T-helper 1 cell treated with Interleukin-12 subunit alpha and Interleukin-12 subunit beta and Interleukin-4 antibody, amounts not matched to agents 30 μg/mL and 1 μg/mL, for 36 hours (primary cell): ENCODE data around the gene USP21.

Experiments used
- H3K27ac Mint-ChIP-seq: one replicate; pipeline ENCODE4 v1.8.0; 2021; ENCODE audit warnings: mild to moderate bottlenecking, mixed read lengths
- H3K27me3 Mint-ChIP-seq: one replicate; pipeline ENCODE4 v1.8.0; 2021; ENCODE audit warnings: low read depth, mixed read lengths
- H3K36me3 Mint-ChIP-seq: one replicate; pipeline ENCODE4 v1.8.0; 2021; ENCODE audit warnings: low read depth, mixed read lengths
- H3K4me1 Mint-ChIP-seq: one replicate; pipeline ENCODE4 v1.8.0; 2021; ENCODE audit warnings: low read depth, mixed read lengths
- H3K4me3 Mint-ChIP-seq: one replicate; pipeline ENCODE4 v1.8.0; 2021; ENCODE audit warnings: mild to moderate bottlenecking, moderate library complexity, mixed read lengths
- H3K9me3 Mint-ChIP-seq: one replicate; pipeline ENCODE4 v1.8.0; 2021; ENCODE audit warnings: mixed read lengths

Gene USP21

DNA sequence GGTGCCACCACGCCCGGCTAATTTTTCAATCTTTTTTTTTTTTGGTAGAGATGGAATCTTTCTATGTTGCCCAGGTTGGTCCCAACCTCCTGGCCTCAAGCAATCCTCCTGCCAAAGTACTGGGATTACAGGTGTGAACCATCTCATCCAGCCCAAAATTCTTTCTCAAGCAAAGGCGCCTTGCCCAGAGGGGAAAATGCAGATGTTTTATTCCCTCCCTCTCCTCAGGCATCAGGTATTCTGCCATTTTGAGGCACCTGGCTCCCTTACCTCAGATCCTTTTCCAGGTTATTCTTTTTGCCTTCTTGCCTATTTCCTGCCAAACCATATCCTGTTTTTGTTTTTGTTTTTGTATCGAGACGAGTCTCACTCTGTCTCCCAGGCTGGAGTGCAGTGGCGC lies 29.1 kb downstream of the USP21 start:
- Mint-ChIP-seq H3K9me3 (no peaks in the 10 kb centered on the region), H3K4me1 (peaks cover 54% of the 10 kb centered on the region), H3K4me3 (no peak overlapping the region), H3K27me3 (no peaks in the 10 kb centered on the region), H3K36me3 (peaks cover 1% of the 10 kb centered on the region), H3K27ac (peak overlapping the region; percentile 28)

DNA sequence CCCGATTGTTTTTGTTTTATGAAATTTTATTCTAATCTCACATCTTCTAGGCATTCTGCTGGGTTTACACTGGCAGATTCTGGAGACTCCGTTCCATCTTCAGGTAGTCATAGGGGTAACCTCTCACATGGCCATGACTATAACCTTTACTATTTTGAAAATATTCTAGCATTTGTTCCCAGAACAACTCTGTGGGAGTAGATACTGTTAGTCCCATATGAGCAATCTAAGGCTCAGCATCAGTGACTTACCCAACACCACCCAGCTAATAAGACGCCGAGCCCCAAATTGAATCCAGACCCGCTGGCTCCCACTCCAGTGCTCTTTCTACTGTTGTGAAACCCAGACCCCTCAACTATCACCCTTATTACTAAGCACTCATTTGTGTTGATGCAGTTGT lies 29.7 kb downstream of the USP21 start:
- peaks cover 1% of the 10 kb centered on the region for H3K36me3 Mint-ChIP-seq
- H3K9me3 Mint-ChIP-seq = no peaks in the 10 kb centered on the region
- H3K4me1 Mint-ChIP-seq = peaks cover 49% of the 10 kb centered on the region
- H3K27ac Mint-ChIP-seq = peak overlapping the region; percentile 2
- H3K4me3 Mint-ChIP-seq = no peak overlapping the region
- H3K27me3 Mint-ChIP-seq = no peaks in the 10 kb centered on the region

DNA sequence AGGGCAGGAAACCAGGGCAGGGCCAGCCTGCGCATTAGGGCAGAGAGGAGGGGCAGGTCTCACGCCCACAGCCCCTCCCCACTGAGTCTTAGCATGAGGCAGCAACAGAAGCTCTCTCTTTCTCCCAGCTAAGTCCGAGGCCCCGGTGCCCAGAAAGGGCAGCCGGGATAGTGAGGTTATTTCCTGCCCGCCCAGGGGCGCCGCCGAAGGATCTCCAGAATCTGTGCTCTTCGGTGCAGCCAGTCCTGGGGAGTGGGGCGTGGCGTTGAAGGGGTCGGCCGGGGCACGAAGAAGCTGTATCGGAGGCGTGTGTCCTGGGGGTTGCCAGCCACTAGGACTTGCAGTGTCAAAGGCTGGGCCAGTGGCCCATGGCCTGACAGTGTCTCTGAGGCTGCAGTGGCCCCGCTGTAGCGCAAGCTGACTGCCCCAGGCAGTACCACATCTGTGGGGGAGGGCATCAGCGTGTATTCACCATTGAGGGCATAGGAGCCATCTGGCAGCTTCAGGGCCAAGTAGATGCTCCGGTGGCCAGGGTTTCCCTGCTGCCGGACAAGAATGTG lies 31.7 kb downstream of the USP21 start:
- H3K36me3 Mint-ChIP-seq = peaks cover 1% of the 10 kb centered on the region
- H3K4me1 Mint-ChIP-seq = peaks cover 38% of the 10 kb centered on the region
- no peaks in the 10 kb centered on the region for H3K9me3 Mint-ChIP-seq
- H3K27me3 Mint-ChIP-seq = no peaks in the 10 kb centered on the region
- no peak overlapping the region for H3K27ac Mint-ChIP-seq
- no peak overlapping the region for H3K4me3 Mint-ChIP-seq

DNA sequence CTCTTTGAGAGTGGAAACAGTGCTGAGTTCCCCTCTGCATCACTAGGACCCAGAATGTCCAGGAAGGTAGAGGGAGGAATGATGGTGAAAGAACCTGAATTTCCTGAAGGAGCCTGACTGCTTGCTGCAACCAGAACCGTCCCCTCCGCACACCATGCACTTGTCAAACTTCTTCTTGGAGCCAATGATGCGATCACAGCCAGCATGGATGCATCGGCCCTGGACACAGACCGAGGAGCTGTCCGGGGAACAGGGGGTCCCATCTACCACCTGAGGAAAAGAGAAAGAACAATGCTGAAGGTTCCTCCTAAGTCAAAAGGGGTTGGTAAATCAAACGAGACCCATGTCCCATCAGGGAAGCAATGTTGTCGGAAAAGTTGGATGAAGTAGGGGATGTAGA lies 32.7 kb downstream of the USP21 start:
- H3K27ac Mint-ChIP-seq = no peak overlapping the region
- H3K4me3 Mint-ChIP-seq = no peak overlapping the region
- H3K4me1 Mint-ChIP-seq = peaks cover 36% of the 10 kb centered on the region
- H3K9me3 Mint-ChIP-seq = no peaks in the 10 kb centered on the region
- no peaks in the 10 kb centered on the region for H3K27me3 Mint-ChIP-seq
- peaks cover 1% of the 10 kb centered on the region for H3K36me3 Mint-ChIP-seq

DNA sequence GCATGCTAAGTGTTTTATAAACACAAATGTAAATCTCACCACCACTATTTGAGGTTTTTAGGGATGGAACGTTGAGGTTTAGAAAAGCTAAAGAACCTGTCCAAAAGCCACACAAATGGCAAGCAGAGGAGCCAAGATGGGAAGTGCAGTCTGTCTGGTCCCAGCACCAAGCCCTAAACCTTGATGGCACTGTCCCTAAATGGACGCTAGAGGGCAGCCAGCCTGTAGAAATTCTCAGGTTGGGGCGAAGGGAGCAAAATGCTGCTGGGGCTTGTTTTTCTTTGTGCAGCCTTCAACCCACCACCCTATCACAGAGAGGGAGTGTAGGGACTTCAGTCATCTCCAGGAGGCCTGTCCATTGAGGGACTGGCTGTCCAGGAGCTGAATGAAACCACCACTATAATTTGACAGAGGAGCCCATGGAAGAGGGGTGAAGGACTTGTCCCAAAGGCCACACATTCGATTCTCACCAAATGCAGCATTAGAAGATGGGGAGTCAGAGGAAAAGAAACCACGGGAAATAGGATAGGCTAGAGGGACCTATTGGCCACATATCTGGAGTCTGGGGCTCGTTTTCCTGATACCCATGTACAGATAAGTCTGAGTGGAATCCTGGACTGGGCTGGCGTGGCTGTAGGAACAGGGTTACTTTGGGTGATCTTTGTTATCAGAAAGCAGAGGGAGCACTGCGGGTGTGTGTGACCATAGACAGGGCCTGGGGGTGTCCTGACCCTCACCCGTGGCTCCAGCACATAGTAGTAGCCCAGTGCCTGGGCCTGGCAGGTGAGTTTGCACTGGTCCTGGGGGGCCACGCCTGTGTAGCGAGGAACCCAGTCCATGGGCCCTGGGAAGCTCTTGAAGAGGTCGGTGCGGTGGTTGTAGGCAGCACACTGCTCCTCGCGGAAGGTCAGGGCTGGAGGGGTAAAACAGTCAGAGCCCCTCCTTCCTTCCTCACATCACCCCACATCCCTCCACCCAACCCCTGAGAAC lies 33.5 kb downstream of the USP21 start:
- no peak overlapping the region for H3K4me3 Mint-ChIP-seq
- peaks cover 1% of the 10 kb centered on the region for H3K36me3 Mint-ChIP-seq
- no peaks in the 10 kb centered on the region for H3K9me3 Mint-ChIP-seq
- H3K4me1 Mint-ChIP-seq = peaks cover 34% of the 10 kb centered on the region
- peak overlapping the region; percentile 77 for H3K27ac Mint-ChIP-seq
- no peaks in the 10 kb centered on the region for H3K27me3 Mint-ChIP-seq

DNA sequence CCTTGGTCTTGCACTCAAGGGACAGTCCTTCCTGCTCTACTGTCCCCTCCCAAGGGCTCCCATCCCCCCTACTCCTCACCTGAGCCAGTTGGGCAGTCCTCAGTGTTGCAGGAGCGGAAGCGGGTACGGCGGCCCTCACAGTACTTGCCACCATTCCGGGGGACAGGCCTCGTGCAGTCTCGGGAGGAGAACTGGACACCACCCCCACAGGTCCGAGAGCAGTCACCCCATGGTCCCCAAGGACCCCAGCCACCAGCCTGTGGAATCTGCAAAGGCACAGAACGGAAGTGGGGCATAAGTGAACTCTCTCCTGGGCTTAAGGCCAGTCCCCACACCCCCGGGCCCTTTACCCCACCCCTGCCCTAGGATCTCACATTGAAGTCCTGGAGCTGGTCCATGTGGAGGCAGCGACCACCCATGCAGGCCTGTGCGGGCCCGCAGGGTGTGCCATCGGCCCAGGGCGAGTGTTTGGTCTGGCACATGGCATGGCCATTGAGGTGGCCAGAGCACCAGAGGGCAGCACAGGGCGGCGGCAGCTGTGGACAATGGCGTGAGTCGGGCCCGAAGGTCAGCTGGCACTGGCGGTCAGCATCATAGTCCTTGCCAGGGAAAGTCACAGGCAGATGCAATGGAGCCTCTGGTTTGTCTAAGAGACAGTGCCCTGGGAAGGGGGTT lies 34.4 kb downstream of the USP21 start:
- peaks cover 29% of the 10 kb centered on the region for H3K4me1 Mint-ChIP-seq
- no peaks in the 10 kb centered on the region for H3K36me3 Mint-ChIP-seq
- H3K9me3 Mint-ChIP-seq = no peaks in the 10 kb centered on the region
- H3K4me3 Mint-ChIP-seq = no peak overlapping the region
- H3K27me3 Mint-ChIP-seq = no peaks in the 10 kb centered on the region
- H3K27ac Mint-ChIP-seq = no peak overlapping the region

DNA sequence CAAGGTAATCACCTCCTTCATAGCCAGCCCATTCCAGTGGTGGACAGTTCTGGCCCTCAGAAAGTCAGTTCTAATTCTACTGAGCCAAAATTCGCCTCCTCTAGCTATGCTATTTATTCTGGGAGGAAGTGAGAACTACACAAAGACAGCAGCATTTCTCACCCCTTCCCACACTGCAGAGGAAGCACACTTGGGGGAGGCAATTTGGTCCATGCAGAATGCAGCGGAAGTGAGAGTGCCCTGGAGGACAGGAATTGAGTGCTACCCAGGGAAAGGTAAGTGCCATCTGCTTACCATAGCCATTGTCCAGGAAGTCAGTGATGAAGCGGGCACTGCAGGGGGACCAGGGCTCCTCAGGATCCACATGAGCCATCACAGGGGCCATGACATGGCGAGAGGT lies 35.9 kb downstream of the USP21 start:
- Mint-ChIP-seq H3K4me3 (no peak overlapping the region), H3K9me3 (no peaks in the 10 kb centered on the region), H3K27me3 (no peaks in the 10 kb centered on the region), H3K36me3 (no peaks in the 10 kb centered on the region), H3K4me1 (peaks cover 34% of the 10 kb centered on the region), H3K27ac (peak overlapping the region; percentile 67)

DNA sequence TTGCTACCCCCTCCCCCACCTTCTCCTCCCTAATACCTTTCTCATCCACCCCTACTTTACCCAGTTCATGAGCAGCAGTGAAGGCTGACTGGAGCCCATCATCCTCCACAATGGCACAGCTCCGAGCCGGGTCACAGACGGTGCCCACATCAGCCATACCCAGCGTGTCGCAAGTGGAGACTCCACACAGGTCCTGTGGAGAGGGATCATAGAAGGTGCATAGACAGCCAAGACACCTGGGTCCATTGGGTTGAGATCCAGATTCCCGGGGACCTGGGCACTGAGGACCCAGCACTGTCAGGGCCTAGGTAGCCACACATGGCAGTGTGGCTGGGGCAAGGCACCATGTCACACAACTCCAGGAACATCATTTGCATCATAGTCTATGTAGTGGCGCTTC lies 36.8 kb downstream of the USP21 start:
- Mint-ChIP-seq H3K27ac (no peak overlapping the region), H3K27me3 (no peaks in the 10 kb centered on the region), H3K4me3 (peak overlapping the region; percentile 40), H3K4me1 (peaks cover 43% of the 10 kb centered on the region), H3K9me3 (no peaks in the 10 kb centered on the region), H3K36me3 (no peaks in the 10 kb centered on the region)

DNA sequence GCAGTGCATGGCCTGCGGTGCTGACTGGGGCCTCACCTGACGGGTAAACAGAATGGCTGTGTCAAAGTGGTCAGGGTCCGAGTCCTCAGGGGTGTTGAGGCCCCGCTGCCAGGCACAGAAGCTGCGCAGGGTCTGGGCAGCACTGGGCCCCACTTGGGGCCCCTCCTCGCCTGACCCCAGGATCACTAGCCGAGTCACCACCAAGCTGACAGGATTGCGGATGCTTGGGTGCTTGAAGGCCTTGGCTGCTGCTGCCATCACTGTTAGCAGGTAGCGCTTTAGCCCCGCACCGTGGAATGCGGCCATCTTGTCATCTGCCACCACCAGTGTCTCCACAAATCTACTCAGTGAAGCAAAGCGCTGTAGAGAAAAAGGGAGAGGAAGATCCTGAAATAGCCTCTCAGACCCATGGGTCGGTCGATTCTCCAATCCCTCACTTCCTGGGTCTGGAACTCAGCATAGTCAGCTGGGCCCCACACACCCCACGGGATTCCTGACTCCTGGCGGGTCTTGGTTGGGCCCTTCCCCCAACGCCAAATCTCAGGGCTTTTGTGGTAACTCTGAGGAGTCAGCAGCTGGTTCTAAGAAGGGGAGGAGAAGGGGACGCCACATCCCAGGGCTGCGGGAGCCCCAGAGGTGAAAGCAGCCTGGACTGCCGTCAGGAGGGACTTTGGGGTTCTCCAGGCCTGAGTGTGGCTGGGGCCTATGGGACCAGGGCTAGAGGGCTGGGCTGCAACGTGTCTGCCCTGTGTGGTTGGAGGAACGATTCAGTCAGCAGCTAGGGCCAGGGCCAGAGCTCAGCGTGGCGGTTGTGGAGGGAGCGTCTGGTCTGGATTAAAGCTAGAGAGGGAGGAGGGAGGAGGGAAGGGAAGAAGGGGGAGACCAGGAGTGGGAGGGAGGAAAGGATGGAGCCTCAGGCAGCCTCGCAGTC lies 37.5 kb downstream of the USP21 start:
- H3K4me1 Mint-ChIP-seq = peaks cover 49% of the 10 kb centered on the region
- no peak overlapping the region for H3K4me3 Mint-ChIP-seq
- H3K36me3 Mint-ChIP-seq = no peaks in the 10 kb centered on the region
- H3K9me3 Mint-ChIP-seq = no peaks in the 10 kb centered on the region
- H3K27me3 Mint-ChIP-seq = no peaks in the 10 kb centered on the region
- peak overlapping the region; percentile 65 for H3K27ac Mint-ChIP-seq

DNA sequence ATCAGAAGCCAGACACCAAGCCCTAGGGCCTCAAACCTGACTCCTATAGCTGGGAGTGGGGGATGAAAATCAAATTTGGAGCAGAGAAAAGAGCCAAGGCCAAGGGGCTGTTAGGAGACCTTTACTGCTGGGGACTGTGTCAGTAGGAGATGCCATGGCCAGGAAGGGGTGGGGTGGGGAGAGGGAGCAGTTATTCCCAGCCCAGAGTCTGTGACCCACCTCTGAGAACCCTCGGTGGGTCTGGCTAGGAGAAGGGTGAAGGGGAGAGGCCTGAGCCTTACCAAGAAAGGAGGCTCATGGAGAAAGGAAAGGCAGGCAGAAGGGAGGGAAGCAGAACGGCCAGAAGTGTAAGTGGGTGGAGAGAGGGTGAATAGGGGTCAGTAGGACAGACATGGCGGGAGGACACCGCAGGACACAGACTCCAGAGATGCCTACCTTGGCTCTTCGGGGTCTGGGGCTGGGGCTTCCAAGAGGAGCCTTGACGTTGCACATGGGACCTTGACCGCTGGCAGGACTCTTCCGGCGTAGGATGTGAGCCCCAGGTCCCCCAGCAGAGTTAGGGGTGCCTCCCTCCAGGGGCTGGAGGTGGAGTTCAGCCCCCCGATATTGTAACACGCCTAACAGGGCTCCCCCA lies 38.4 kb downstream of the USP21 start:
- Mint-ChIP-seq H3K27ac (peak overlapping the region; percentile 55), H3K27me3 (no peaks in the 10 kb centered on the region), H3K4me1 (peaks cover 42% of the 10 kb centered on the region), H3K4me3 (no peak overlapping the region), H3K9me3 (no peaks in the 10 kb centered on the region), H3K36me3 (peaks cover 6% of the 10 kb centered on the region)

DNA sequence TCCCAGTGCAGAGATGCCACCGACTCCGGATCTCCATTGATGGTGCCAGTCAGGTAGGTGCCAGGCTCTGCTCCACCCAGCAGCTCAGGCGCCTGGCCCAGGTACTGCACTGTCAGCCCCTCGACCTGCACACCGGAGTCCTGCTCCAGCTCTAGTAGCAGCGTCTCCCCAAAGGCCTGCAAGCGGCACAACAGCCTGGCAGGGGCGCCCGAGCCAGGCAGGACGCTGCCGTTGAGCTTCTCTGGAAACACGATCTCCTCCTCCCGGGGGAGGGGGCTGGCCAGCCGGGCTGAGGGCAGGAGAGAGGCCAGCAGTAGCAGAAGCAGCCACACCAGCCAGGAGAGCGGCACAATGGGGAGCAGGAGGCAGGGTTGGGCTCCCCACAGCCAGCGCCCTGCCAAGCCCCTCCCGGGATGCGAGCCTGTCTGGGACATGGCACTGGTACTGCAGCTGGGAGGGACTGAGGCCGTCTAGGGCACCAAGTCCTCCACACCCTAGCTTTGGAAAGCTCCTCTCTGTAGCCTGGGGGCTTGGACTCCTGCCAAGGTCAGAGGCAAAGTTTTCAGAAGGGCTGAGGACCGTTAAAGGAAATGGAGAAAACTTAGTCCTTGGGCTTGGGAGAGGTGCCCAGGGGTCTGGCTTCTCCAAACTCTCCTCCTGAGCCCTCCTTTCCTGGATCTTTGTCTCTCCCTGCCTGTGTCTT lies 39.0 kb downstream of the USP21 start:
- H3K4me3 Mint-ChIP-seq = no peak overlapping the region
- H3K36me3 Mint-ChIP-seq = peaks cover 8% of the 10 kb centered on the region
- no peaks in the 10 kb centered on the region for H3K27me3 Mint-ChIP-seq
- no peaks in the 10 kb centered on the region for H3K9me3 Mint-ChIP-seq
- peaks cover 44% of the 10 kb centered on the region for H3K4me1 Mint-ChIP-seq
- H3K27ac Mint-ChIP-seq = peak overlapping the region; percentile 55

DNA sequence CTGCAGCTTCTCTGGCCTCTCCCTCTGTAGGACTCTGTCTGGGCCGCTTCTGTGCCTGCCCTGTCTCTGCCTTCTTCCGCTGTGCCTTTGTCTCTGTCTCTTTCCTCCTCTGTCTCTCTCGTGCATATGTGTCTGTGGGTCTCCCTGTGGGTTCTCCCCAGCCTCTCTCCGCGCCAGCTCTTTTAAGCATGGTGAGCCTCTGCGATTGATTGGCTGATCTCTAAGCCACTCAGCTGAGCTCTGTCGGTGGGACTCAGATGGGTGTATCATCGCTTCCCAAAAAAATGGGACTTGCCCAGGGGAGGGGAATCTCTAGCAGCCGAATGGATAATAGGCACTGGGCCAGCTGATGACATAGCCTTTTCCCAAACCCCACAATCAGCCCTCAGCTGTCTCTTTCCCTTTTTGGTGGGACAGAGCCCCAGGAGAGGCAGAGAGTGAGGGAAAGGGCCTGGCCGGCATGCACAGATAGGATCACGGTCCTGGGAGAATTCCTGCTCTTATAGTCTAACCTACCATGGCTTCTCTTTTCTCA lies 39.7 kb downstream of the USP21 start, which contains the start of gene ADAMTS4:
Gene ADAMTS4, minus strand, starts transcription at position 158 of the 535 bp plus-strand sequence. CDS start 427 bp downstream, outside the sequence.
- Mint-ChIP-seq H3K27me3 (no peaks in the 10 kb centered on the region), H3K9me3 (no peaks in the 10 kb centered on the region), H3K36me3 (peaks cover 13% of the 10 kb centered on the region), H3K27ac (peak within 1 kb of the TSS; percentile 96), H3K4me3 (peak within 1 kb of the TSS; percentile 3), H3K4me1 (peaks cover 50% of the 10 kb centered on the region)
